ENCODE data around the gene POLR1A. TPM values are rescaled to one million over a fixed set of nuclear protein-coding genes. Genes with fewer than 3 reads are reported as not detected.
A peak's percentile ranks its signal among the peaks of the same experiment; 100 is the strongest.

The POLR1A gene
- polyA plus RNA-seq, 3 donors = 0.45 to 2.1 (median 1.6) TPM

DNA sequence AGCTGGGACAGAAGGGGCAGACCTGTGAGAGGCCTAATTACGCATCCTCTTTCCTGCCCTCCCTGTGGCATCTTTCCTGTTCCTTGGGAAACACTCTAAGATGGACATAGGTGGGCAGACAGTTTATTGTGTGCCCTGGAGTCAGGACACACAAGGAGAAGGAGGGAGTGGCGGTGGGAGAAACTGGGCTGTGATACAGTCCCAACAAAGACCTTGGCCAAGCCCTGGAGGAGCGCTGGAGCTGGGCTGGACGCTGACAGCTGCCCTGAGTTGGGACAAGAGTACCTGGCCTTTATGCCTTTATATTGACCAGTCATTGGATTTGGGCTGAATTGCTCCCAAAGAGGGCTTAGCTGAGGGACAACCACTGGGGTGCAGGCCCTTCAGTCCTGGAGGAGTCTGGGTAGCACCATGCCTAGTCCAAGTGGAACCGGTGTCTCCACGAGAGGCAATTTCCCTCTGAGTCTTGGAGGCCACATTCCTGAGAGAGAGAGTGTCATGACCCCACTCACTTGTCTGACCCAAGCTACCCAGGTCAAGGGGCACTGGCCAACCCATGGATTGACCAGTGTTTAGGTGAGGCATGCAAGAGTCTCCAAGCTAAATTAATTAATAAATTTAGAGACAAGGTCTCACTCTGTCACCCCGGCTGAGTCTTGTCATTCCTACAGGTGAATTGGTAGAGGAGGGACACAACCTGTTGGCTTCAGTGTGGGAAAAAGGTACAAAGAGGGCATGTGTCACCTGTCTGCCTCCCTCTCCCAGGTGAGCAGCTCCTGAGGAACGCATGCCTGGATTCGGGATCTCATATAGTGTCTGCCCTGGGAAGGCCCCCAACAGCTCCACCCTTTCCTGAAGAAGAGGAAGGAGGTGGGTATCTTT lies 109.8 kb downstream of the POLR1A start:
- Histone ChIP-seq H3K27ac (ENCODE audit: low read depth in 1 of 2, low read length in 2 of 2) (peak overlapping the region; percentile 88 to 94), H3K27me3 (ENCODE audit: control insufficient read depth in 2 of 2, insufficient read depth in 2 of 2, low read length in 2 of 2) (no peaks in the 10 kb centered on the region), H3K9me3 (replicated peaks in 1 of 2; ENCODE audit: control insufficient read depth in 1 of 2, insufficient read depth in 1 of 2, low read length in 2 of 2) (no peaks in the 10 kb centered on the region), H4K20me1 (ENCODE audit: insufficient read depth, low read length) (no peaks in the 10 kb centered on the region), H3K9ac (ENCODE audit: insufficient read depth, low read length, poor library complexity, severe bottlenecking) (no peak overlapping the region), H3K4me2 (replicated peaks; ENCODE audit: extremely low read depth, low read length, poor library complexity, severe bottlenecking) (peak overlapping the region; percentile 24), H3K4me3 (replicated peaks in 1 of 3; ENCODE audit: low read depth in 2 of 3, low read length in 3 of 3) (peak overlapping the region in 1 of 3 experiments; percentile 52), H3K36me3 (replicated peaks in 1 of 2; ENCODE audit: control insufficient read depth in 1 of 2, insufficient read depth in 2 of 2, low read length in 2 of 2) (no peaks in the 10 kb centered on the region), H3K79me2 (ENCODE audit: insufficient read depth, low read length) (no peaks in the 10 kb centered on the region), H2AFZ (ENCODE audit: insufficient read depth, low read depth, low read length, poor library complexity, severe bottlenecking) (no peak overlapping the region), H3K4me1 (ENCODE audit: control insufficient read depth in 1 of 2, insufficient read depth in 2 of 2, low read length in 2 of 2) (peaks cover 85 to 88% of the 10 kb centered on the region in 2 donors)
- Mint-ChIP-seq H3K4me1 (peaks cover 88% of the 10 kb centered on the region), H3K9me3 (peaks cover 0 to 1% (median 0%) of the 10 kb centered on the region in 7 donors), H3K27me3 (ENCODE audit: low read depth in 3 of 3) (peaks cover 0 to 1% (median 0%) of the 10 kb centered on the region in 3 donors), H3K36me3 (peaks cover 3 to 10% of the 10 kb centered on the region in 2 donors), H3K27ac (peak overlapping the region; percentile 31 to 94 (median 89)), H3K4me3 (no peak overlapping the region)
- 100% methylated on average over 3 of the region's 9 CpGs for WGBS (ENCODE audit: insufficient coverage)
- TF ChIP-seq, protein P1, sequence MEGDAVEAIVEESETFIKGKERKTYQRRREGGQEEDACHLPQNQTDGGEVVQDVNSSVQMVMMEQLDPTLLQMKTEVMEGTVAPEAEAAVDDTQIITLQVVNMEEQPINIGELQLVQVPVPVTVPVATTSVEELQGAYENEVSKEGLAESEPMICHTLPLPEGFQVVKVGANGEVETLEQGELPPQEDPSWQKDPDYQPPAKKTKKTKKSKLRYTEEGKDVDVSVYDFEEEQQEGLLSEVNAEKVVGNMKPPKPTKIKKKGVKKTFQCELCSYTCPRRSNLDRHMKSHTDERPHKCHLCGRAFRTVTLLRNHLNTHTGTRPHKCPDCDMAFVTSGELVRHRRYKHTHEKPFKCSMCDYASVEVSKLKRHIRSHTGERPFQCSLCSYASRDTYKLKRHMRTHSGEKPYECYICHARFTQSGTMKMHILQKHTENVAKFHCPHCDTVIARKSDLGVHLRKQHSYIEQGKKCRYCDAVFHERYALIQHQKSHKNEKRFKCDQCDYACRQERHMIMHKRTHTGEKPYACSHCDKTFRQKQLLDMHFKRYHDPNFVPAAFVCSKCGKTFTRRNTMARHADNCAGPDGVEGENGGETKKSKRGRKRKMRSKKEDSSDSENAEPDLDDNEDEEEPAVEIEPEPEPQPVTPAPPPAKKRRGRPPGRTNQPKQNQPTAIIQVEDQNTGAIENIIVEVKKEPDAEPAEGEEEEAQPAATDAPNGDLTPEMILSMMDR (IDR thresholded peaks at IDR 0.05) = no peak
- intact Hi-C loops (cut with micrococcal nuclease) = loop anchor here in 1 of 2 donors (5.0 kb wide), 1 partner anchor 36 kb away; no protein-coding TSS in a partner anchor
- DNase-seq = no peak

DNA sequence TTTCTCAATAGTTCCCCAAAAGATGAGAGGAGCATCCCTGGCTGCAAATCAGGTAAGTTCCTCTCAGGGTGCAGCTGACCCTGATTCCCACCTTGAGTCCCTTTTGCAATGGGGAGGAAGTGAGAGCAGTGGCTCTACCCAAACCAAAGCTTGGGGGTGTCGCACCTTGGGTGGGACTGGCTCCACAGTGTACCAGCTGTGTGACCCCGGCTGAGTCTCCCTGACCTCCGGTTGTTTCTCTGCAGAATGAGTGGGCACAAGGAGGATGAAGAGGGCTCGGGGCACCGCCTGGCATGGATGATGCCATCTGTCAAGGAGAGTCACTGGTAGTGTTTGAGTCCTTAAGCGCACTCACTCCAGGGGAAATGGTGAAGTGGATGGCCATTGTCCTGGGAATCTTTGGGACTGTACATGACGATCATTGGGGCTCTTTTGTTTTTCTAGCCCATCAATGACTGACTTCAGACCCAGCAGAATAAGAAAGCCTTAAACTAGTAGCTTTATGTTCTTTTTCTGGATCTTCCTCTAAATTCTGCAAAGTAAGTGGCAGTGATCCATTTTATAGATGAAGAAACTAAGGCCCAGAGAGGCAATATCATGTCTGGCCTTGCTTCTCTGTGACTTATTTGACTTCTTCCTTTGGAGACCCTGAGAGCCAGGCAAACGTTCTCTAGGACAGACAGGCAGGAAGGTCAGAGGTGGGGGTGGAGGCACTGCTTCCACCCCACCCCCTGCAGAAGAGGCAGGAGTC lies 110.6 kb downstream of the POLR1A start:
- no peaks in the 10 kb centered on the region for H4K20me1 ChIP-seq (ENCODE audit: insufficient read depth, low read length)

More for the DNA sequence above, 110.6 kb downstream of the POLR1A start:
- no peak overlapping the region for H3K4me2 ChIP-seq (replicated peaks; ENCODE audit: extremely low read depth, low read length, poor library complexity, severe bottlenecking)
- H3K4me3 Mint-ChIP-seq = no peak overlapping the region
- 74% methylated on average over 5 of the region's 8 CpGs for WGBS (ENCODE audit: insufficient coverage)
- no peaks in the 10 kb centered on the region for H3K27me3 ChIP-seq (ENCODE audit: control insufficient read depth in 2 of 2, insufficient read depth in 2 of 2, low read length in 2 of 2)
- no peak for DNase-seq
- no peaks in the 10 kb centered on the region for H3K36me3 ChIP-seq (replicated peaks in 1 of 2; ENCODE audit: control insufficient read depth in 1 of 2, insufficient read depth in 2 of 2, low read length in 2 of 2)
- TF ChIP-seq, protein P1 (IDR thresholded peaks at IDR 0.05) = no peak
- H3K4me1 Mint-ChIP-seq = peaks cover 81% of the 10 kb centered on the region
- no peaks in the 10 kb centered on the region for H3K79me2 ChIP-seq (ENCODE audit: insufficient read depth, low read length)
- H3K9ac ChIP-seq (ENCODE audit: insufficient read depth, low read length, poor library complexity, severe bottlenecking) = no peak overlapping the region
- no peak overlapping the region for H2AFZ ChIP-seq (ENCODE audit: insufficient read depth, low read depth, low read length, poor library complexity, severe bottlenecking)
- H3K4me1 ChIP-seq (ENCODE audit: control insufficient read depth in 1 of 2, insufficient read depth in 2 of 2, low read length in 2 of 2) = peaks cover 77 to 80% of the 10 kb centered on the region in 2 donors
- H3K36me3 Mint-ChIP-seq = peaks cover 3 to 10% of the 10 kb centered on the region in 2 donors
- peaks cover 0 to 2% (median 0%) of the 10 kb centered on the region in 7 donors for H3K9me3 Mint-ChIP-seq
- intact Hi-C loops (cut with micrococcal nuclease) = loop anchor here (5.0 kb wide), 2 partner anchors 37 to 42 kb away; no protein-coding TSS in a partner anchor
- no peaks in the 10 kb centered on the region for H3K9me3 ChIP-seq (replicated peaks in 1 of 2; ENCODE audit: control insufficient read depth in 1 of 2, insufficient read depth in 1 of 2, low read length in 2 of 2)
- peak overlapping the region in 1 of 3 experiments; percentile 19 for H3K4me3 ChIP-seq (replicated peaks in 1 of 3; ENCODE audit: low read depth in 2 of 3, low read length in 3 of 3)
- peak overlapping the region; percentile 81 to 95 (median 91) for H3K27ac Mint-ChIP-seq
- H3K27me3 Mint-ChIP-seq (ENCODE audit: low read depth in 3 of 3) = peaks cover 0 to under 1% (median 0%) of the 10 kb centered on the region in 3 donors
- H3K27ac ChIP-seq (ENCODE audit: low read depth in 1 of 2, low read length in 2 of 2) = peak overlapping the region; percentile 88
